ENCODE data around the gene UBLCP1.
A peak's percentile ranks its signal among the peaks of the same experiment; 100 is the strongest.

Gene UBLCP1

DNA sequence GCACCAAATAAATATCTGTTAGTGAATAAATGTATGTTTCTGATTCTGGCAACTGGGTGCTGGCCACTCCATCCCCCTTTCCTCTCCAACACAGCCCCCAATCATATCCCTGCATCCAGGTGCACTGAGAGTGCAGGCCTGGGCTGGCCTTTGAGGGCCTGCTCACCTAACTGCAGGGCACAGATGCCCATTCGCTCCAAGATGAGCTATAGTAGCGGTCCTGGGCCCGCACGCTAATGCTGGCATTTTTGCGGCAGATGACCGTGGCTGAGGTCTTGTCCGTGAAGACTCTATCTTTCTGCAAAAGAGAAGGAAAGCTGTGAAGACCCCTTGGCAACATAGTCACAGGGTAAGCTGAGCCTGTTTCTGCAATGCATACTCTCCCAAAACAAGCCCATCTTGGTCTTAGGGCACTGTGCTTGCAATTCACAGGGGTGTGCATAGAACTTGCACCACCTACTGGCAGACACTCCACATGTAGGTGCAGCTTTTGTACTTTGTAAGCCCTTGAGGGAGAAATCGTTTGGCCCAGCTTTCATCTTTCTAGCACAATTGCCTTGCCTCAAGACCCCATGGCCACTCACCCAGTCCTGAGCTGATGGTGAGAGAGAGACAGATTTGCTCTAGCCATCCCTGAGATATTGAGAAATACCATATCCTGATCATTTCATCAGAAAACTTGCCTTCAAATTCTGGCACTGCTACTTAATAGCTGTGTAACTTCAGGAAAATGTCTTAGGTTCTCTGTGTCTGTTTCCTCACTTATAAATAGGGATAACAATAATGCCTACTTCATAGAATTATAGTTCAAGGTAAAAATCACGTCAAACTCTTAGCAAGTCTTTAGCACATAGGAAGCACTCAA is 53.7 kb downstream of the UBLCP1 start:
- TF ChIP-seq EP300 (IDR thresholded peaks at IDR 0.05; ENCODE audit: borderline replicate concordance) (no peak), YY1 (IDR thresholded peaks at IDR 0.05; ENCODE audit: low read depth) (no peak), RAD21 (IDR thresholded peaks at IDR 0.05; ENCODE audit: low read depth) (peak; percentile 71), ZBTB7A (IDR thresholded peaks at IDR 0.05; ENCODE audit: low read depth) (no peak), CEBPB (IDR thresholded peaks at IDR 0.05) (no peak)
- TF ChIP-seq, protein P1, sequence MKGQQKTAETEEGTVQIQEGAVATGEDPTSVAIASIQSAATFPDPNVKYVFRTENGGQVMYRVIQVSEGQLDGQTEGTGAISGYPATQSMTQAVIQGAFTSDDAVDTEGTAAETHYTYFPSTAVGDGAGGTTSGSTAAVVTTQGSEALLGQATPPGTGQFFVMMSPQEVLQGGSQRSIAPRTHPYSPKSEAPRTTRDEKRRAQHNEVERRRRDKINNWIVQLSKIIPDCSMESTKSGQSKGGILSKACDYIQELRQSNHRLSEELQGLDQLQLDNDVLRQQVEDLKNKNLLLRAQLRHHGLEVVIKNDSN (IDR thresholded peaks at IDR 0.05) = no peak

DNA sequence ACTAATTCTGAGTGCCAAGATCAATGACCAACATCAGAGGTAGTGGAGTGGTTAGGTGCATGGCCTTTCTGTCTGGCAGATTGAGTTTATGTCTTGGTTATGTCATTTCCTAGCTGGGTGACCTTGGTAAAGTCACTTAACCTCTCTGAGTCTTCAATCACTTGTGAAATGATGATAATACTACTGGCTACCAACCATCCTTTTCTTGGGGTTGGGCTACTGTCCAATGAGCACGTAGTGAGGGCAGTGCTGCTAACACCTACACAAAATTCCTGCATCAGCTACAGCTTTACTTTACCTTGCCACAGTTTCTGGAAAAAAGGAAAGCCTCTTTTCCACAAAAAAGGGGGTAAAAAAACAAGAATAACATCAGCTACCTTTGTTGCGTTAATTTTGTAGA is 54.8 kb downstream of the UBLCP1 start:
- TF ChIP-seq TAF1 (IDR thresholded peaks at IDR 0.05; ENCODE audit: low read depth) = no peak
- TF ChIP-seq EP300 (IDR thresholded peaks at IDR 0.05; ENCODE audit: borderline replicate concordance) = no peak
- TF ChIP-seq ZBTB7A (IDR thresholded peaks at IDR 0.05; ENCODE audit: low read depth) = no peak
- no peak for TF ChIP-seq TEAD4 (IDR thresholded peaks at IDR 0.05)
- TF ChIP-seq, protein P2, sequence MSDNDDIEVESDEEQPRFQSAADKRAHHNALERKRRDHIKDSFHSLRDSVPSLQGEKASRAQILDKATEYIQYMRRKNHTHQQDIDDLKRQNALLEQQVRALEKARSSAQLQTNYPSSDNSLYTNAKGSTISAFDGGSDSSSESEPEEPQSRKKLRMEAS (IDR thresholded peaks at IDR 0.05) = no peak
- no peak for TF ChIP-seq YY1 (IDR thresholded peaks at IDR 0.05; ENCODE audit: low read depth)
- no peak for TF ChIP-seq REST (IDR thresholded peaks at IDR 0.05; ENCODE audit: low read depth)
- TF ChIP-seq EGR1 (IDR thresholded peaks at IDR 0.05) = no peak
- TF ChIP-seq TCF12 (IDR thresholded peaks at IDR 0.05; ENCODE audit: low read depth) = no peak
- TF ChIP-seq CEBPB (IDR thresholded peaks at IDR 0.05) = no peak
- no peak for TF ChIP-seq NFIC (IDR thresholded peaks at IDR 0.05)
- no peak for TF ChIP-seq RAD21 (IDR thresholded peaks at IDR 0.05; ENCODE audit: low read depth)
- no peak for TF ChIP-seq FOXM1 (IDR thresholded peaks at IDR 0.05; ENCODE audit: borderline replicate concordance, low read depth)
- TF ChIP-seq CREB1 (IDR thresholded peaks at IDR 0.05; ENCODE audit: low read depth) = no peak
- TF ChIP-seq, protein P1 (IDR thresholded peaks at IDR 0.05) = no peak

DNA sequence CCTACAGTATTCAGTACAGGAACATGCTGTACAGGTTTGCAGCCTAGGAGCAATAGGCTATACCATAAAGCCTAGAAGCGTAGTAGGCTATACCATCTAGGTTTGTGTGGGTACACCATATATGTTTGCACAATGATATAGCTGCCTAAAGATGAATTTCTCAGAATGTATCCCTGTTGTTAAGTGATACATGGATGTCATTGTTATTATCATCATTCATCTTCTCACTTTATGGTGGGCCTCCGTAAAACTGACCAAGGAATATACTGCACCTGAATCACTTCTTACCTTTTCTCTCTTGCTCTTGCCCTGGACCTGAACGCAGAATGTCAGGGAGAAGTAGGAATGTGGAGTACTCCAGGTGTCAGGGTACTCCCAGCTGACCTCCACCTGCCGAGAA is 55.4 kb downstream of the UBLCP1 start:
- TF ChIP-seq CEBPB (IDR thresholded peaks at IDR 0.05) (no peak), REST (IDR thresholded peaks at IDR 0.05; ENCODE audit: low read depth) (no peak), EGR1 (IDR thresholded peaks at IDR 0.05) (no peak), NFIC (IDR thresholded peaks at IDR 0.05) (no peak), TEAD4 (IDR thresholded peaks at IDR 0.05) (no peak), EP300 (IDR thresholded peaks at IDR 0.05; ENCODE audit: borderline replicate concordance) (no peak), YY1 (IDR thresholded peaks at IDR 0.05; ENCODE audit: low read depth) (no peak), ZBTB7A (IDR thresholded peaks at IDR 0.05; ENCODE audit: low read depth) (no peak), TCF12 (IDR thresholded peaks at IDR 0.05; ENCODE audit: low read depth) (no peak), CREB1 (IDR thresholded peaks at IDR 0.05; ENCODE audit: low read depth) (no peak), RAD21 (IDR thresholded peaks at IDR 0.05; ENCODE audit: low read depth) (no peak), FOXM1 (IDR thresholded peaks at IDR 0.05; ENCODE audit: borderline replicate concordance, low read depth) (no peak), TAF1 (IDR thresholded peaks at IDR 0.05; ENCODE audit: low read depth) (no peak)
- TF ChIP-seq, protein P1 (IDR thresholded peaks at IDR 0.05) = no peak
- TF ChIP-seq, protein P2 (IDR thresholded peaks at IDR 0.05) = no peak

- TF ChIP-seq RAD21 (IDR thresholded peaks at IDR 0.05; ENCODE audit: low read depth) = no peak
- TF ChIP-seq, protein P1 (IDR thresholded peaks at IDR 0.05) = no peak
- no peak for TF ChIP-seq FOXM1 (IDR thresholded peaks at IDR 0.05; ENCODE audit: borderline replicate concordance, low read depth)
- TF ChIP-seq TAF1 (IDR thresholded peaks at IDR 0.05; ENCODE audit: low read depth) = no peak
- no peak for TF ChIP-seq TCF12 (IDR thresholded peaks at IDR 0.05; ENCODE audit: low read depth)
- TF ChIP-seq, protein P2 (IDR thresholded peaks at IDR 0.05) = no peak
- no peak for TF ChIP-seq REST (IDR thresholded peaks at IDR 0.05; ENCODE audit: low read depth)
- TF ChIP-seq CREB1 (IDR thresholded peaks at IDR 0.05; ENCODE audit: low read depth) = no peak
- no peak for TF ChIP-seq EGR1 (IDR thresholded peaks at IDR 0.05)
- TF ChIP-seq EP300 (IDR thresholded peaks at IDR 0.05; ENCODE audit: borderline replicate concordance) = no peak
Measured at GRCh38 chr5:159319363-159319762, 56.3 kb downstream of the UBLCP1 start.

Data from Ishikawa (cell line).